ENCODE measurements around the gene PKD2L2.

PKD2L2 gene

DNA sequence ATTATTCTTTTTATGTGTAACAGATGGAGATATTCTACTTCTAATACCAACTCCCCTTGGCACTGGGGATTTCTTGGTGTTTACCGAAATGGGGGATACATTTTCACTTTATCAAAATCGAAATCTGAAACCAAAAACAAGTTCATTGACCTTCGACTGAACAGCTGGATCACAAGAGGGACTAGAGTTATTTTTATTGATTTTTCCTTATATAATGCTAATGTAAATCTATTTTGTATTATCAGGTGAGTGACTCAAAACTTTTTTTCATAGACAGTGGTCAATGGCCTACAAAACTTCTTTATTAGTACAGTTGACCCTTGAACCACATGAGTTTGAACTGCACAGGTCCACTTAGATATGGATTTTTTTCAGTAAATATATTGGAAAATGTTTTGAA lies 10.2 kb downstream of the PKD2L2 start:
- Histone ChIP-seq H2AFZ (ENCODE audit: low read depth, low read length) (no peak overlapping the region), H3K27me3 (ENCODE audit: insufficient read depth, low read length) (no peaks in the 10 kb centered on the region), H3K36me3 (ENCODE audit: insufficient read depth, low read length) (no peaks in the 10 kb centered on the region), H3K4me3 (ENCODE audit: low read length) (no peak overlapping the region), H3K9me3 (ENCODE audit: low read length) (no peaks in the 10 kb centered on the region), H3K4me1 (ENCODE audit: insufficient read depth, low read length) (no peaks in the 10 kb centered on the region)

GRCh38 chr5:137901011-137901817 lies 12.0 kb downstream of the PKD2L2 start:
- no peaks in the 10 kb centered on the region for H3K9me3 ChIP-seq (ENCODE audit: low read length)
- H3K4me3 ChIP-seq (ENCODE audit: low read length): no peak overlapping the region
- no peak overlapping the region for H2AFZ ChIP-seq (ENCODE audit: low read depth, low read length)
- no peaks in the 10 kb centered on the region for H3K4me1 ChIP-seq (ENCODE audit: insufficient read depth, low read length)
- H3K27me3 ChIP-seq (ENCODE audit: insufficient read depth, low read length): no peaks in the 10 kb centered on the region
- no peaks in the 10 kb centered on the region for H3K36me3 ChIP-seq (ENCODE audit: insufficient read depth, low read length)

DNA sequence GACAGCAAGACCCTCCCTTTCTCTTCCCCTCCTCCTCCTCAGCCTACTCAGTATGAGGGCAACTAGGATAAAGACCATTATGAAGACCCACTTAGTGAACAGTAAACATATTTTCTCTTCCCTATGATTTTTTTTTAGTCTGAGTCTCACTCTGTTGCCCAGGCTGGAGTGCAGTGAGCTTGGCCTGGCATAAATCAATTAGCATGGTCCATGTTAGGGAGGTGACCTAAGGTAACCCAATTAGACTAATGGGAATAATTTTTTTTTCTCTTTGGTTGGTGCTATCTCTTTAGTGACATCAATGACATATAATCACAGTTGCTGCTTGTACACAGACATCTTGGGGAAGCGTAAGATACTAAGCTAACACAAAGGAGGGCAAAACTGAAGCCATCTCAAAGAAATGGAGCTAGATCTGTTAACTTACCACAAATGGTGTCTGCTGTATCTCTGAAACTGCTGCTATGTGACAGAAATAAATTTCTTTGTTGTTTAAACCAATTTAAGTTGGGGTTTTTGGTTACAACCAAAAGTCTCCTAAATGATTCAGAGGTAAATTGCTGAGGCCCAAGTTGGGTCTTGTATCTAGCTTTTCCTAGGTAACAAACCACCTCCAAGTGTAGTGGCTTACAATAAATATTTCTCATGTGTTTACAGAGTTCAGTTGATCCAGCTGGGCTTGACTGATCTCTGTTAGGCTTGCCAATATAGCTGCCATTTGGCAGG lies 13.3 kb downstream of the PKD2L2 start:
- Histone ChIP-seq H3K4me1 (ENCODE audit: insufficient read depth, low read length) (no peaks in the 10 kb centered on the region), H3K9me3 (ENCODE audit: low read length) (no peaks in the 10 kb centered on the region), H3K4me3 (ENCODE audit: low read length) (no peak overlapping the region), H2AFZ (ENCODE audit: low read depth, low read length) (no peak overlapping the region), H3K36me3 (ENCODE audit: insufficient read depth, low read length) (no peaks in the 10 kb centered on the region), H3K27me3 (ENCODE audit: insufficient read depth, low read length) (peaks cover 2% of the 10 kb centered on the region)

DNA sequence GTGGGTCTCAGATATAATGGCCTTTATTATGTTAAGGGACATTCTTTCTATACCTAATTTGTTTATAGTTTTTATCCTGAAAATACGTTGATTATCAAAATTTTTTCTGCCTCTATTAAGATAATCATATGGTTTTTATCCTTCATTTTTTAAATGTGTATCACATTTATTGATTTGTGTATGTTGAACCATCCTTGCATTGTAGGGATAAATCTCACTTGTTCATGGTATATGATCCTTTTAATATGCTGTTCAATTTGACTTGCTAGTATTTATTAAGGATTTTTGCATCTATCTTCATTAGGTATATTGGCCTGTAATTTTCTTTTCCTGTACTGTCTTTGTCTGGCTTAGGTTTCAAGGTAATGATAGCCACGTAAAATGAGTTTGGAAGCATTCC lies 25.5 kb downstream of the PKD2L2 start:
- H2AFZ ChIP-seq (ENCODE audit: low read depth, low read length): no peak overlapping the region
- no peaks in the 10 kb centered on the region for H3K36me3 ChIP-seq (ENCODE audit: insufficient read depth, low read length)
- no peaks in the 10 kb centered on the region for H3K4me1 ChIP-seq (ENCODE audit: insufficient read depth, low read length)
- H3K4me3 ChIP-seq (ENCODE audit: low read length): no peak overlapping the region
- H3K27me3 ChIP-seq (ENCODE audit: insufficient read depth, low read length): no peaks in the 10 kb centered on the region
- no peaks in the 10 kb centered on the region for H3K9me3 ChIP-seq (ENCODE audit: low read length)

DNA sequence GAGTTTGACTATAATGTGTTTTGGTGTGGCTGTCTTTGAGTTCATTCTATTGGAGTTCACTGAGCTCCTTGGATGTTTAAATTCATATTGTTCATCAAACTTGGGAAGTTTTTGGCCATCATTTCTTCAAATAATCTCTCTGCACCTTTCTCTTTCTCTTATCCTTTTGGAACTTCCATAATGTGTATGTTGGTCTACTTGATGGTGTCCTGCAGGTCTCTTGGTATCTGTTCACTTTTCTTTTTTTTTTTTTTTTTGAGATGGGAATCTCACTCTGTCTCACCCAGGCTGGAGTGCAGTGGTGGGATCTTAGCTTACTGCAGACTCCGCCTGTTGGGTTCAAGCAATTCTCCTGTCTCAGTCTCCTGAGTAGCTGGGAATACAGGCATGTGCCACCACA lies 27.7 kb downstream of the PKD2L2 start:
- H3K4me3 ChIP-seq (ENCODE audit: low read length): no peak overlapping the region

GRCh38 chr5:137921931-137922330 lies 32.7 kb downstream of the PKD2L2 start:
- Histone ChIP-seq H3K4me1 (ENCODE audit: insufficient read depth, low read length) (no peaks in the 10 kb centered on the region), H3K36me3 (ENCODE audit: insufficient read depth, low read length) (no peaks in the 10 kb centered on the region), H3K27me3 (ENCODE audit: insufficient read depth, low read length) (no peaks in the 10 kb centered on the region), H3K4me3 (ENCODE audit: low read length) (no peak overlapping the region), H2AFZ (ENCODE audit: low read depth, low read length) (no peak overlapping the region), H3K9me3 (ENCODE audit: low read length) (no peaks in the 10 kb centered on the region)

More for the DNA sequence above, 27.7 kb downstream of the PKD2L2 start:
- Histone ChIP-seq H2AFZ (ENCODE audit: low read depth, low read length) (no peak overlapping the region), H3K36me3 (ENCODE audit: insufficient read depth, low read length) (no peaks in the 10 kb centered on the region), H3K9me3 (ENCODE audit: low read length) (no peaks in the 10 kb centered on the region), H3K4me1 (ENCODE audit: insufficient read depth, low read length) (no peaks in the 10 kb centered on the region), H3K27me3 (ENCODE audit: insufficient read depth, low read length) (no peaks in the 10 kb centered on the region)

DNA sequence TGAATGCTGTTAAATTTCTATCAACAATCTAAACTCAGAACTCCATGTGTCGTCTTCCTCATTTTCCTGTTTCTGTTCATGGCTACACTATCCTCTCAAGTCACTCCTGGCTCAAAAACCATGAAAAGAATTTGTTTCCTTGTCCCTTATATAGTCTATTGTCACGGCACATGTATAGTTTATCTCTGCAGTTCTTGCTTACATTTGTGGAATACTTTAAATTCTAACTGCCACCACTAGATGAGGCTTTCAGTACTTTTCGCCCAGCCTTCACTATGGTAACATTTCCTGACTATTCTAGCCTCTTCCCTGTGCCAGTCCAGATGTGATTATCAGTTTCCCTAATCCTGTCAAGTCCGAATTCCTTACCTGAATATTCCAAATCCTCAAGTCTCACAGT lies 34.6 kb downstream of the PKD2L2 start:
- Histone ChIP-seq H3K36me3 (ENCODE audit: insufficient read depth, low read length) (no peaks in the 10 kb centered on the region), H3K9me3 (ENCODE audit: low read length) (no peaks in the 10 kb centered on the region), H2AFZ (ENCODE audit: low read depth, low read length) (no peak overlapping the region), H3K4me3 (ENCODE audit: low read length) (no peak overlapping the region), H3K4me1 (ENCODE audit: insufficient read depth, low read length) (no peaks in the 10 kb centered on the region), H3K27me3 (ENCODE audit: insufficient read depth, low read length) (no peaks in the 10 kb centered on the region)

DNA sequence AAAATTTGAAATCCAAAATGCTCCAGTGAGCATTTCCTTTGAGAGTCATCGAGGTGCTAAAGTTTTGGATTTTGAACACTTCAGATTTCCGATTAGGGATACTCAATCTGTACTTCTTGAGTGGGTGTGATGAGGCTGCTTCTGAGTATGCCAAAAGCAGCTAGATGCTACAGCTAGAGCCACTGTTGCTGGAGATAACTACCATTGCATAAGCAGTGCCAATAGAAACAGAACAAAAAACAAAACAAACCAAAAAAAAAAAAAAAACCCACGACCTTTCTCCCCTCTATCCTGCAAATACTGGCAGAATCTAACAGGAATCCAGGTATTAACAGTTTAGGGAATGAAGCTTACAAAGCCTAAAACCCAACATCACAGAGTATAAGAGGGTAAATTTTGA lies 43.5 kb downstream of the PKD2L2 start:
- no peaks in the 10 kb centered on the region for H3K9me3 ChIP-seq (ENCODE audit: low read length)
- peaks cover 12% of the 10 kb centered on the region for H3K36me3 ChIP-seq (ENCODE audit: insufficient read depth, low read length)
- no peak overlapping the region for H2AFZ ChIP-seq (ENCODE audit: low read depth, low read length)
- H3K4me1 ChIP-seq (ENCODE audit: insufficient read depth, low read length): no peaks in the 10 kb centered on the region
- no peaks in the 10 kb centered on the region for H3K27me3 ChIP-seq (ENCODE audit: insufficient read depth, low read length)
- H3K4me3 ChIP-seq (ENCODE audit: low read length): no peak overlapping the region

DNA sequence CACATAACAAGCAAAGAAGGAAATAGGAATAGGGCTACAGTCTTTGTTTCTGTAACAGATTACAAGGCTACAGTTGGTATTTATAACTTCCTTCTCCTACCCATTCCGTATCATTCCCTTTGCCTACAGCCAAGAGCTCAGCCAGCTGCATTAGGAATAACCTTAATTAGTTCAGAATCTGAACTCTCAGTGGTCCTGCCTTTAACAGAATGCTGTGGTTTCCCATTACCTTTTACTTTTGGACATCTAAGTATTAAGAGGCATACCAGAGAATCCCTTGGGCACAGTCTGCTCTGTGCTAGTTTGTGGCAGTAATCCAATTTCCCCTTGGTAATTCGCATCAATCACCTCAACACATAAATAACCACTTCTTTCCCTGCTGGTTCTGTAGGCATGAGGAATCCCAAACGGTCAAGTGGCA lies 44.2 kb downstream of the PKD2L2 start:
- no peaks in the 10 kb centered on the region for H3K4me1 ChIP-seq (ENCODE audit: insufficient read depth, low read length)

DNA sequence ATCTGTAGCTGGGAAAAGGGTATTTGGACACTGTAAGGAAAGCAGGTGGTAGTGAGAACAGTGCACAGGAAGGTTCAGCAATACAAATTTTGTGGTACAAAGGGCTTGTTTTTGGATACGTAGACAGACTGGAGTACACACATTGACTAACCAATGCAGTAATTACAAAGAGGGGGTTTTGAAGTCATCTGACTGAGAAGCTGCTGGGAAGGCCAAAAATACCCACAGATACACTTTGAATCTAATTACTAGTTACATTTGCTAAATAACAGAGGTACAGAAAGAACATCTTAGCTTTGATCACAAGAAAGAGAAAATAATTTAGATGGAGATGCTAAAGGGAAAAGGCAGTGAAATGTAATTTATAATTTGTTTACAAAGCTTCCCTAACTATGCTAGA lies 45.9 kb downstream of the PKD2L2 start:
- no peaks in the 10 kb centered on the region for H3K27me3 ChIP-seq (ENCODE audit: insufficient read depth, low read length)
- no peaks in the 10 kb centered on the region for H3K4me1 ChIP-seq (ENCODE audit: insufficient read depth, low read length)
- H3K4me3 ChIP-seq (ENCODE audit: low read length): no peak overlapping the region
- H2AFZ ChIP-seq (ENCODE audit: low read depth, low read length): no peak overlapping the region
- H3K36me3 ChIP-seq (ENCODE audit: insufficient read depth, low read length): peaks cover 35% of the 10 kb centered on the region
- H3K9me3 ChIP-seq (ENCODE audit: low read length): no peaks in the 10 kb centered on the region

More for the DNA sequence above, 44.2 kb downstream of the PKD2L2 start:
- Histone ChIP-seq H3K36me3 (ENCODE audit: insufficient read depth, low read length) (peaks cover 18% of the 10 kb centered on the region), H3K9me3 (ENCODE audit: low read length) (no peaks in the 10 kb centered on the region), H3K4me3 (ENCODE audit: low read length) (no peak overlapping the region), H3K27me3 (ENCODE audit: insufficient read depth, low read length) (no peaks in the 10 kb centered on the region), H2AFZ (ENCODE audit: low read depth, low read length) (no peak overlapping the region)

DNA sequence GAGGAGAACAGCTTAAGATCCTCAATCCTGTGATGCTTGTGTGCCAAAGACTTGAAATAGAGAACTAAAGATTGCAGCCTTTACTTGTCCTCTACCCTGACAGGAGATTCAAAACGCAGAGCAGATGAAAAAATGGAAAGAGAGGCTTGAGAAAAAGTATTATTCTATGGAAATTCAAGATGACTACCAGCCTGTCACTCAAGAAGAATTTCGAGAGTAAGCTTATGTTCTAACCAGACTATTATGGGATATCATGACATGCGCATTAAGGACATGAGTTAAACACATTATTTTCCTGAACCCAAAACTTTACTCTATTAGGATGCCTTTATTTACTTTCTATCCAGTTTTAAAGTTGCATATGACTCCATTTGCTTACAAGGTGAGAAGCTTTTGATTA lies 46.4 kb downstream of the PKD2L2 start:
- H3K4me3 ChIP-seq (ENCODE audit: low read length): no peak overlapping the region
- H3K9me3 ChIP-seq (ENCODE audit: low read length): no peaks in the 10 kb centered on the region
- no peaks in the 10 kb centered on the region for H3K4me1 ChIP-seq (ENCODE audit: insufficient read depth, low read length)
- H3K36me3 ChIP-seq (ENCODE audit: insufficient read depth, low read length): peaks cover 40% of the 10 kb centered on the region
- no peak overlapping the region for H2AFZ ChIP-seq (ENCODE audit: low read depth, low read length)
- no peaks in the 10 kb centered on the region for H3K27me3 ChIP-seq (ENCODE audit: insufficient read depth, low read length)

DNA sequence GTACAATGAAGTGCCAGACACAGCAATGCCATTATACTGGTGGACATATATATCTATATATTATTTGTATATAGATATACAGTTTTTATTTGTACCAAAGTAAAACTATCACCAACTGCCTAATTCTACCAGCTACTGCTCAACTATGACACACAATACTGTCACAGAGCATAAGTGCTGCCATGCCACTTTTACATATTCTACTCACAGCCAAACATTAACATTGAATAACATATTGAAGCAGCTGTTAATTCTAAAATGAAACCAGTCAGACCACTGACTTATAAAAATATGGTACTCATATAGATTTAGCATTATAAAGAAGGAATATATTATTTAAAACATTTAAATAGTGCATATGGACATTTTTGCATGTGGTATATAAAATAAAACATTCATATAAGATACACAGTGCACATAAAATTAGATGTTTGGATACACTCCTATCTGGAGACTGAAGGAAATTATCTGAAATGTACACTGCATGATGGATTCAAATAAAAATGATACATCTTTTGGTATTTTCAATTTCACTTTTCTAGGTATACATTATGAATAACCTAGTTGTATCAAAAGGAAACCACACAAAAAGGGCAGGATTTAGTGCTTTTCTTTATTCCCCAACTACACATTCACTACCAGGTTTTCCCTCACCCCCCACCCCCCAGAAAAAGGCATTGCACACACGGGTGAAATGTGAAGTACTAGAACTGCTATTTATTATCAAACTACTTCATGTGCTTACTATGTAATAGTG lies 48.9 kb downstream of the PKD2L2 start:
- H3K36me3 ChIP-seq (ENCODE audit: insufficient read depth, low read length): peaks cover 64% of the 10 kb centered on the region
- H3K27me3 ChIP-seq (ENCODE audit: insufficient read depth, low read length): no peaks in the 10 kb centered on the region
- no peak overlapping the region for H2AFZ ChIP-seq (ENCODE audit: low read depth, low read length)
- no peaks in the 10 kb centered on the region for H3K9me3 ChIP-seq (ENCODE audit: low read length)
- H3K4me3 ChIP-seq (ENCODE audit: low read length): no peak overlapping the region
- H3K4me1 ChIP-seq (ENCODE audit: insufficient read depth, low read length): no peaks in the 10 kb centered on the region

DNA sequence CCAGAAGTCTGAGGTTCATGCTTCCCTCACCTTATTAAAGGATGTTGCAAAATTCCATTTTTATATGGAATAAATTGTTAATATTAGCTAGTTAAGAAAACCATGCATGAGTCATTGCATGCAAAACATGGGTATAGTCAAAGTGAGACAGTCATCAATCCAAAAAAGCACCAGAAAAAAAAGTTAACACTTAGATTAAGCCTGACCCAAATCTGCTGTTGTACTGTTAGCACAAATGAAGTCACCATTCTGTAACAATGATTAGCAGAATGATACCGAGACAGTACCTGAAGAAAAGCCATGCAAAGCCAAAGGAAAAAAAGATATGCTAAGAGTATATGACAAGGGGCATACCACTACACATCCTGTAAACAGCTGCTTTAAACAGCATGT lies 49.5 kb downstream of the PKD2L2 start:
- H3K36me3 ChIP-seq (ENCODE audit: insufficient read depth, low read length): peaks cover 66% of the 10 kb centered on the region
- no peak overlapping the region for H3K4me3 ChIP-seq (ENCODE audit: low read length)
- no peaks in the 10 kb centered on the region for H3K27me3 ChIP-seq (ENCODE audit: insufficient read depth, low read length)
- H3K9me3 ChIP-seq (ENCODE audit: low read length): no peaks in the 10 kb centered on the region
- no peak overlapping the region for H2AFZ ChIP-seq (ENCODE audit: low read depth, low read length)
- H3K4me1 ChIP-seq (ENCODE audit: insufficient read depth, low read length): no peaks in the 10 kb centered on the region

Measured in neuron (in vitro differentiated cells).